ENCODE measurements around the gene IFT27.
"Not testable (repeated sequence)": the region's sequence is repeated elsewhere in the genome, so short reads cannot be mapped to it uniquely, and the experiment has no call there.

The IFT27 gene

DNA sequence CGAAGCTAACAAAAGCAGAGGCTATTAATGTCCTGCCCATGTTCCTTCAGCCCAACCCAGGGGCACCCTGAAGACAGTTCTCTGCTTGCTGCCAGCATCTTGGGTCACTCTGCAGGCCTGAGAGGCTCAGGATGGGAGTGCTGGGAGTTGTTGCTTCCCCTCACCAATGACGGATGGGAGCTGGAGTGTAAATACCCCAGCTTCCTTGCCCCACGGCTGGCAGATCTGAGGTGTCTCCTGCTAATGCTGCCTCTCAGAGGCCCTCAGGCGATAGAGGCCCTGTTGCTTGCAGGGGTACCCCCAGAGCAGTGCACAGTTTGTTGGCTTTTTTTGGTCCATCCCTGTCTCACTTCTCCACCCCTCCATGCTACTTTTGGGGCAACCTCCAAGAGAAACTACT, 32.9 kb downstream of the IFT27 start:
- DNase-seq = no peak

DNA sequence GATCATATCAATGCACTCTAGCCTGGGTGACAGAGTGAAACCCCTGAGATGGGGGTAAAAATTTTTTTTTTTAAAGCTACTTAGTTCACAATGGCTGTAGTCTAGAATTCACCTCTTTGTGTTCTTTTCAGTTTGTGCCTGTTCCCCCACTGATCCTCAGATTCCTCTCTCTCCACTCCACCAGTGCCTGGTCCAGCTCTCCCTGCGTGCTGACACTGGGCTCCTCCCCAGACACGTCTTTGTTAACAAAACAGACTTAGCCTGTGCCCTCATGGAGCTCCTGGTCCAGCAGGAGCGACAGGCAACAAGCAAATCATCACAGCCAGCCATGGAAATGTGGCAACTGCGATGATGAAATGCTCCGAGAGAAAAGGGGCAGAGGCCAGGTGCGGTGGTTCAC, 34.0 kb downstream of the IFT27 start:
- DNase-seq = no peak

DNA sequence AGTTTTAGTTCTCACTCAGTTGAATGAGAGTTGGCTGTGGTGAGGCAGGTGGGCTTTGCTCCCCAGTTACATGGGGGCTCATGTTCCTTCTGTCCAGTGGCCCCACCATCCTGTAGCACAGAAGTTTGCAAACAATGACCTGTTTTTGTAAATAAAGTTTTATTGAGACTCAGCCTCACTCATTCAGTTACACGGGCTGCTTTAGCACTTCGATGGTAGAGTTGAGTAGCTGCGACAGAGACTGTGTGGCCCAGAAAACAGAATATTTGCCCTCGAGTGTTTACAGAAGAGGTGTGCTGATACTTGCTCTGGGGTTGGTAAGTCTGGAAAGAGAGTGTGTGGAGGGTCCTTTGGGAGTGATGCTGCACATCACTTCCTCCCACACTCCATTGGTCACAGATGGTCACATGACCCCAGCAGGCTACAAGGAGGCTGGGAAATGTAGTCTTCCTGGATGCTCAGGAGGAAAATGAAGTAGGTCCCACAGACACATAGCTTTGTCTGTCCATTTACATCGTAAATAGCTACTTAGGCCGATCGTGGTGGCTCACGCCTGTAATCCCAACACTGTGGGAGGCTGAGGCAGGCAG, 34.6 kb downstream of the IFT27 start:
- DNase-seq = peak; percentile 15

DNA sequence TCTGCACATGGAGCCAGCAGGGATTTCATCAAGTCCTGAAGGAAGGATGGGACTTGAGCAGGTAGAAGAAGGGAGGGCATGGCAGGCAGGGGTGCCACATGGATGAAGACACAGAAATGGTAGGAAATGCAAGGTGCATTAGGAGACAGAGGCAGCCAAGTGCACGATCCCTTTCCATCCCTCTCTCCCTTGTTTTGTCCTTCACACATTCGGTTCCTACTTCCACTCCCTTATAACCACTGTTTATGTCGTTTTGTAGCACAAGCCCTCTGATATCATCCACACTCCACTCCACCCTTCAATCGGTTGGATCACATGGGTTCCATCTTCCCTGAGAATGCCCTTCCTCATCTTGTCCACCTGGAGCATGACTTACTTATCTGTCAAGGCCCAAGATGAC, 35.2 kb downstream of the IFT27 start:
- DNase-seq = no peak

DNA sequence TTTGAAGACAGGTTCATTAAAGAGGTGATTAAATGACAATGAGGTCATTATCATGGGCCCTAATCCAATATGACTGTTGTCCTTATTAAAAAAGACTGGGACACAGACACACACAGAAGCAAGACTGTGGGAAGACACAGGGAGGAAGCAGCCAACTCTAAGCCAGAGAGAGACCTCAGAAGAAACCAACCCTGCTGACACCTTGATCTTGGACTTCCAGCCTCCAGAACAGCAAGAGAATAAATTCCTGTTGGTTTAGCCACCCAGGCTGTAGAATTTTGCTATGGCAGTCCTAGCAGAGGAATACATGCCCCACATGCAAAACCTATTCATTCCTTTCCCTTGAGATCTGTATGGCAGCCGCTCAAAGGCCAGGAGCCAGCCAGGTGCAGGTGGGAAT, 36.7 kb downstream of the IFT27 start:
- no peak for DNase-seq

DNA sequence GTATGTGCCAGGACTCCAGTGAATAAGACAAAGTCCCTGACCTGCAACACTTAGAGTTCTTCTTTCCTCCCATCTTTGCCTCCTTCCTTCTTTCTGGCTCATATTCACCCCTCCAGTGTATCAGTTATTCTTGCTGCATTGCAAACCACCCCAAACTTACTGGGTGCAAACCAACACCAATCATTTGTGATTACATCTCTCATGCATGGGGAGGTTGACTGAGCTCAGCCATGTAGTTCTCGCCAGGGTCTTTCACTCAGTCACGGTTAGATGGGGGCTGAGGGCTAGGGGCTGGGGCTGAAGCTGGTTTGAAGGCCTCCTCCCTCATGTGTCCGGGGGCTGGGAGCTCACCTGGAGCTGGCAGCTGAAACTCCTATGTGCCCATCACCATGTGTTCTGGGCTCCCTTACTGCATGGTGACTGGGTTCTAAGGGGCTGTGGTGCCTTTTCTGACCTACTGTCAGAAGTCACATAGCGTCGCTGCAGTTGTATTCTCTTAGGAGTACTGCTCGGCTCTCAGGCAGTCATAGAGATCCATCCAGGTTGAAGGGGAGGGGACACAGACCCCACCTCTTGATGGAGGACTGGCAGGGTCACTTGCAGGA, 37.4 kb downstream of the IFT27 start:
- no peak for DNase-seq

DNA sequence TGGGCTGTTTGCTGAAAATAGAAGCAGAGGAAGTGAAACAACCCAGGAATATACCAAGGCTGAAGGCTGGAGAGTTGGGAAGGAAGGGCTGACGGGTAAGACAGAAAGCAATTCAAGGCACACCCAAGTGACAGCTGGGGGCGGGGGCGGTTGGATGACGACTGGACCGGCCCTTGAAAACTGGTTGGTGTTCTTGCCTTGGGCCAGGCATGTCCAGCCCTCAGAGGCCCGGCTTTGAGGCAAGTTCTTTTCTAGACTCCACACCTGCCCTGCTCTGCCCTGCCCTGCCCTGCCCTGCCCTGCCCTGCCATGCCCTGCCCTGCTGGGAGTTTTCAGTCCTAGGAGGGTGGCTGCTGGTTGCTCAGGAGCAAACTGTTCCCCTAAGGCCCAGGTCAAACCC, 38.1 kb downstream of the IFT27 start:
- no peak for DNase-seq

DNA sequence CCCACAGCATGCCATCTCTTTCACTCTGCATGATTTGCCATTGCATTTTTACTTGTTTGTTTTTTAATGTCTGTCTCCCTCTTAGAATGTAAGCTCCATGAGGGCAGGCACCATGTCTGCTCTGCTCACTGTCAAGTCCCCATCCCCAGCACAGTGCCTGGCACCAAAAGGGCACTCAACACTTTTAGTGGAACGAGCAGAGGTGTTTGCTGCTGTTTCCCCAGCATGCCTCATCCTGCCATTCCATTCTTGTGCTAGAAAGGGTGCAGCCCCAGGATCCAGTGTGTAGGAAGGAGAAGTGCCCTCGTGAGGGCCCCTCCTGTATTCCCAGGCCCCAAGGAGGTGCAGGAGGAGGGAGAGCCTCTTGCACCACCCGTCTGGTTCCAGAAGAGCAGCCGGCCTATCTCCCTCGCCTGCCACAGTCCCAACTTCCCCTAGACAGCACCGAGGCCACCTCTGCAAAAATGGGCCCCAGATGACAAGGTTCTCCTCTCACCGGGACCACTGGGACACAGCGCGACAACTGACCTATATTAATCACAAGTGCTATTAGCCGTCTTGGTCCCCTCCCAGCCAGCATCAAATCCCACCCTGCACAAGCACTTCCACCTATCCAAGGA, 39.1 kb downstream of the IFT27 start:
- DNase-seq = no peak

DNA sequence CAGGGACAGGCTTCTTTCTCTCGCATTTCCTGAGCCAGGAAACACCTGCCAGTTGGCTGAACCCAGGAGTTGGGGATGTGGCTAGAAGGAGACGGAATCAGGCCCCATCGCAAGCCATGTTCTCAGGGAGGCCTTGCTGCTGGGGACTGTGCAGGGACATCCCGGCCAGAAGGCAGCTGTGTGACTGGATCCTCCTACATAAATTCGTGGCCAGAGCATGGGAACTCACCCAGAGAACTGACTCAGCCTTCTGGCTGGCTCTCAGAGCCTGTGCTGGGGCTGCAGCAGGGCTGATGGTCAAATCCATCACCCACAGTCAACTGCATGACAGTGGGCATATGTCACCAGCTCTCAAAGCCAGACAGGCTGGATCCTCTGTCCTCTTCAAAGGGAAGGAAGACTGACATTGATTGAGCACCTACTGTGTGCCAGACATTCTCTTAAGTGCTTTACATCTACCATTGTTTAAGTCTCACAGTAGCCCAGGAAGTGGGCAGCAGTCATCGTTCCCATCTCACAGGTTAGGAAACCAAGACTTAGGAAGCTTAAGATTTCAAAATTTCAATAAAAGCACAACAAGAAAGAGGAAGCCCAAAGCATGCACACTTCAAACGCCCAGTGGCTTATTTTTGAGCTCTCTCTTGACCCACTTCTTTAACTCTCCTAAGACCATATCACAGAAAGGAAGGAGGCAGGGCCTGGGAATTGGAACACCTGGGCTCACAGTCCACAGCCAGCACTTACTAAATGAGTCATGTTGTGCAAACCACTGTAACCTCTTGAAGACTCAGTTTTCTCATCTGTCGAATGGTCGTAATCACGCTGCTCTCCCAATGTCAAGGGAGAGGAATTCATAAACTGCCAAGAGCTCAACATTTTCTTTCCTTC, 41.5 kb downstream of the IFT27 start:
- no peak for DNase-seq

DNA sequence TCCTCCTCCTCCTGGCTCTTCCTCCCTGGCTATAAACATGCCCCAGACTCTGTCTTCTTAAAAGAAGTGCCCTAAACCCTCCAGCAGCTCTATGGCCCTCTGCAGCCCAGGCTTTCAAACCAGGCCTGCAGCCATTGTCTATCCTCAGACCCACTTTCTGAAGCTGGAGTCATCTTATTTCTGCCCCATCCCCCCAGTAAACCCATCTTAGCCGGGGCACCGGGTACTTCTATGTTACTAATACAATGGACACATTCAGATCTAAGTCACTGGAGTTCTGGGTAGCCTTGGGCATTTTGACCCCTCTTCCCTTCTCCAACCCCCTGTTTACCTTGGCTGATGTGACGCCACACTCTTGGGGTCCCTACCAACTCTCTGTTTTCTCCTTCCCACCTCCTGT, 42.6 kb downstream of the IFT27 start:
- DNase-seq = no peak

DNA sequence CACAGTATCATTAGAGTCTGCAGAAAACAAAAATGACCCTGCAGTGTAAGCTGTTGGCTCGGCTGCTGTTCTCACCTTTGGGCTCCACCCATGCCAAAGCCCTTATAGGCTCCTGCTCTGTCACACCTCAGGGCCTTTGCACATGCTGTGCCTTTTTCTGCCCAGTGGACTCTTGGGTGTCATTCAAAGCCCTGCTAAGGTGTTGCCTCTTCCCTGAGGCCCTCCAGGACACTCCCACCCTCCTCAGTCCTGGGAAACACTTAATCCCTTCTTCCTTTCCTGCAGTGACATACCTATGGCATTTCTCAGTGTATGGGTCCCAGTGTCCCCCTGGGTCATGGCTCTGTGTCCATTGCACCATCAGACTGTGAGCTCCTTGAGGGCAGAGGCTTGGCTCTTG, 43.3 kb downstream of the IFT27 start:
- DNase-seq = no peak

DNA sequence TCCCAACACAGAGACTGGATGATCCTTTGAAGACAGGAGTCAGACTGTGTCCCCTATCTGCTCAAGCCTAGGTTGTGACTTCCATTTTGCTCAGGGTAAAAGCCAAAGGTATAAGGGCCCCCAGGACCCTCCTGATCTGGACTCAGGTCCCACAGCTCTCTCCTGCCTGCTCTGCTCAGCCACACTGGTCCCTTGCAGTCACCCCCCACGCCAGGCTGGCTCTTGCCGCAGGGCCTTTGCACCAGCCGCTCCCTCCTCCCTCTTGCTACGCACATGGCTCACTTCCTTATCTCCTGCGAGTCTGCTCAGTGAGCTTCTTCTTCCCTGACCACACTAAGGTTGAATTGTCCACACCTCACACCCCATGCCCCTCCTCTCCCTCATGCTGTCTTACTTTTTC, 44.0 kb downstream of the IFT27 start:
- no peak for DNase-seq

DNA sequence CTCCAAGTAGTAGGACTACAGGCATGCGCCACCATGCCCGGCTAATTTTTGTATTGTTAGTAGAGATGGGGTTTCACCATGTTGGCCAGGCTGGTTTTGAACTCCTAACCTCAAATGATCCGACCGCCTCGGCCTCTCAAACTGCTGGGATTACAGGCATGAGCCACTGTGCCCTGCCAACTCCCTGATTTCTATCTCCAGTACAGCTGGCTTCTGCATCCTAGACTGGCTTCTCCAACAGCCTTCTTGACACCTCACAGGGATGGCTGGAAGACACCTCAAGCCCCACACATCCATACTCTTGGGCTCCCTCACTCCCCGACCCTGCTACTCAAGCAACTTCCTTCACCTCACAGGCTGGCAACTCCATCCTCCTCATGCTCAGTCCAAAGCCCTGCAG, 44.6 kb downstream of the IFT27 start:
- not testable (repeated sequence) for DNase-seq

DNA sequence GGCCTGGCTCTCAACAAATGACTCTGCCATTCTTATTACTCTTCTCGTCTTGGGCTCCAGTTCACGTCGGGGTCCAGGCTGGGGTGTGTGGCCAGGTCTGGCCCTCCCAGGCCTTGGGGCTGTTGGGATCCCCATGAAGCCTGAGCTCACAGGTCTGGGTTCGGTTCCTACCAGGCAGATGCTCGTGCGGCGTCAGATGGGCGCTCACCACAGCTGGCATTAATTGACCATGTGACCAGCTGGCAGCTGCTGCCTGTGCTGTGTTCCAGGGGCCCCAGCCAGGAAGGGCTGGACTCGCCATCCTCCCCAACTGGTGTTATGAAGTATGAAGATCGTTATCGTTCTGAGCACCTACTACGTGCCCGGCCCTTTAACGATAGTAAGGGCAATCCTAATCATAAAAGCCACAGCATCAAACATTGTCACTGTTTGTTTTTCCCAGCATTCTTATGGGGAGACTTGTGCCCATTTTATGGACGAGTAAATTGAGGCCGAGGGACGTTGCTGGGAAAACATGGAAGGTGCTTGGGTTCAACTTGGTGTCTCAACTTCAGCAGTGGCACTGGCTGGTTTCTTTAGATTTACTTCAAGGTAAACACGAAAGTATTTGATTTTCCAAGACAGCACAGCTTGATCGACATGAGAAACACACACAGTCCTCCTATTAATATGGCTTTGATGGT, 45.6 kb downstream of the IFT27 start:
- DNase-seq = no peak

DNA sequence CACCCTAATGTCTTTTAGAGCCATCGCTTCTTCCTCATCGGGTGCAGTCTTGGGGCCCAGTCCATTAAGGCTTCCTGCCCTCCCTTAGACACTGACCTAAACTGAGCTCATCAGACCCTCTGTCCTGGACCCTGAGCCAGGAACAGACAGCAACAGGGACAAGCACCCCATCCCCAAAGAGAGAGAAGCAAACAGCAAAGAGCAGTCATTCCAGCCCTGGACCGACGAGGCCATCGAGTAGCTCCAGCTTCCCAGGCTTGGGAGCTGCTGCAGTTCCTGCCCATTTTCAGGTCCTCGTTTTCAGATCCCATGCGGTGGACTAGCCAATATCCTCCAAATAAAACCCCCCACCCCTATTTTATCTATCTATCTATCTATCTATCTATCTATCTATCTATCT, 46.6 kb downstream of the IFT27 start:
- no peak for DNase-seq

DNA sequence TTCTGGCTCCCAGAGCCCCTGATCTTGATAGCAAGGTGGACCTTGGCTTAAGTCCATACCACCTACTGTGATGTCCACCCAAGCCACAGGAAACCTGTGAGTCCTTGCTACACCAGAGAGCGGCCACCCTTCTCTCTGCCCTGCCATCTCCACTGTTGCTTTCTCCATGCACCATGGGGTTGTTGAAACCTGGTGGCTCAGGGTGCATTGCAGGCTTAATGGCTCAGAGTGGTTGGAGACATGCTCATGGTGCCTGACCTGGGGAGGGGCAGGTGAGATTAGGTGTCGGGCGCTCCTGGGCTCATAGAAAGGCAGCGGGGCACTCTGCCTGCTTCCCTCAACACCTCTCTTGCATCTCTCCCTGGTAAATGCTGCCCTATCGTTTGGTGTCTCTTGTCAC, 47.4 kb downstream of the IFT27 start:
- no peak for DNase-seq

DNA sequence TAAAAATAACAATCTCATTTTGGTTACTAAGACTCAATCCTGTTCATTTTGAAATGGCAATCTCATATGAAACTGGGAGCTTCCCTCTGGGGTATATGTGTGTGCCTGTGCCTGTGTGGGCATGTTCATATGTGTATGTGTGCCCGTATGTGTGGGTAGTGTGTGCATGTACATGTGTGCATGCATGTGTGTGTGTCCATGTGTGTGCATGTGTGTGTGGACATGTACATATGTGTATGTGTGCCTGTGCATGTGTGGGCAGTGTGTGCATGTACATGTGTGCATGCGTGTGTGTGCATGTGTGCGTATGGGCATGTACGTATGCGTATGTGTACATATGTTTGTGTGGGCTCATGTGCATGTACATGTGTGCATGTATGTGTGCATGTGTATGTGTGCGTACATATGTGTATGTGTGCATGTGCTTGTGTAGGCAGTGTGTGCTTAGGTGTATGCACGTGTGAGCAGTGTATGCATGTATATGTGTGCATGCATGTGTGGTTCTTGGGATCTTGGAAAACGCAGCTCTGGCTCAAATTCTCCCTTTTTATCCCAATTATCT, 47.9 kb downstream of the IFT27 start:
- no peak for DNase-seq

DNA sequence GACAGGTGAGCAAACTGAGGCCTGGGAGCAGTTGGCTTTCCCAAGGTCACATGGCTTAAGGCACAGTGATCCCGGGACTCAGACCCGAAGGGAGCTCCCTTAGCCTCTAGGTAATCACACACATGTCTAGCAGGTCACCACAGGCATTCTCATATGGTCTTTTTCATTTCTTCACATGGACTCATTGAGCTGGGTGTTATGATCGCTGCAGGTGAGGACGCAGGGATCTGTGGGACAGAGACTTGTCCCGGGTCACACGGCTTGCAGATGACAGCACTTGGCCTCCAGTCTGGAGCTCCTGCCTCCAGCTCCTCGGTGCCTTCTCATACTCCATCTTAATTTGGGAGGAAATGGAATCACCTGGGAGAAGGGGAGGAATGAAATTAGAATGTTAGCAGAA, 48.8 kb downstream of the IFT27 start:
- no peak for DNase-seq

DNA sequence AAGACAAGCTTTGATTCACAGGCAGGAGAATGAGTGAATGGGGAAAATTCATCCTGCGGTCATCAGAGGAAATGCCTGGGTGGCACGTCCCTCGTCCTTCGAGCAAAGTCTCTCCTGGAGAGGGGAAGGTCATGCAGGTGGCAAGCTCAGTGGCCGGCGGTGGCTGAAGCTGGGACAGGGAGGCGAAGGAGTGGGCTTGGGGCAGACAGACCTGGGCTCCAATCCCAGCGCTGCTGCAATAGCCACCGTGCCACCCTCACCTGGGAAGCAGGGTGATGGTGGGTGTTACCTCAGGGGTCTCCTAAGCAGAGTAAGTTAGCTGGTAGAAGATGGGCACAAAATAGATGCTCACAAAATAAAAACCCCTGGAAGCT, 49.9 kb downstream of the IFT27 start:
- DNase-seq = no peak

DNA sequence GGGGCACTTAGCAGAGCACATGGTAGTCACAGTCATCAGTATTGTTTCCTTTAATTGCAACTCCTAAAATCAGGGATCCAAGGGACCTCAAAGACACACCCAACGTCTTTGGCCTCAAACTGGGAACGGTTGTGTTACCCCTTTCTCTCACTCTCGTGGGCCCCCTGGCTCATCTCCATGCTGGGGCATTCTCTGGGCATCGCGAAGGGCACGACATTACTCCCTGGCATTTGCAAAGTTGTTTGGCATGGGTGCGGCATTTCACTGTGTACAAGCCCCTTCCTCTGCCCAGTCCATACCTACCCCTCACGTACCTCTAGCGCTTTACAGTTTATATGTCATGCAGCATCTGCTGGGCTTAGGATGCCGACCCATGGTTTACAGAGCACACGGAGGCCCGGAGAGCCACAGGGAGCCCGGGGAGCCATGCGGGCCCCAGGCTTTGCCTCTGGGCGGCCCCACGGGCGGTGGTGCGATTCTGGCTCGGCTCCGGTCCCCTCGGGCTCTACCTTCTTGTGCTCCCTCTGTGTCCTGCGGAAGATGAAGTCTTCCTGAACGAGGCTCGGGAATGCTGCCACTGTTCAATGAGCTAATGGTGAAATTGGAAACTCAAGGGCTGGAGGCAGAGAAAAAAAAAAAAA, 50.4 kb downstream of the IFT27 start:
- DNase-seq = no peak

DNA sequence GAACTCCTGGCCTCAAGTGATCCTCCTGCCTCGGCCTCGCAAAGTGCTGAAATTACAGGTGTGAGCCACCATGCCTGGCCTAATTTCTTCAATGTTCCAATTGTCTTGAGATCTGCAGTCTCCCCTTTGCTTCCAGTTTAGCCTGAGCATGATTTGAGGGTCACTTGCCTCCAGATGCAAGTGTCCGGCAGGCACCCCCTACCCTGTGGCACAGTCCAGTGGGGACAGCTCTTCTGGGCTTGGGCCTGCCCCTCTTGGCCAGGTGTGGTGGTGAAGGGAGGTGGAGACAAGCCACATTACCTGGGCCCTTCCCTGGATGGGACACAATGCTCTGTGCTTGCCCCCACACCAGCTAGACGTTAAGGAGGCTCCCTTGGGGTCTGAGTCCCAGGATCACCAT, 51.1 kb downstream of the IFT27 start:
- no peak for DNase-seq

DNA sequence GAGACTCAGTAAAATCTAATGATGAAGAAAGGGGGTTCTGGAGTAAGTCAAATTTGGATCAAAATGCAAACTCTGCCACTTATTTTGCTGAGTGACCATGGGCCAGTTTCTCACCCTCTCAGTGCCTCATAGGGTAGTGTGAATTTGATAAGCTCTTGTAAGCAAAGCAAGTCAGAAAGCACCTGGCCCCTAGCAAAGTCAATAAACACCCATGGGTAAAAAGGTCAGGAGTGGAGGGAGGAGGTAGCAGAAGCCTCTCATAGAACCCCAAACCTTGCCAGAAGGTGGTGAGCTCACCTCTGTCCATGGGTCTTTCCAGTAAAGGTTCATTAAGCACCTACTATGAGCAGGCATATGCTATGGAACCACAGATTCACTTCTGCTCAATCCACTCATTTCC, 53.9 kb downstream of the IFT27 start:
- DNase-seq = no peak

DNA sequence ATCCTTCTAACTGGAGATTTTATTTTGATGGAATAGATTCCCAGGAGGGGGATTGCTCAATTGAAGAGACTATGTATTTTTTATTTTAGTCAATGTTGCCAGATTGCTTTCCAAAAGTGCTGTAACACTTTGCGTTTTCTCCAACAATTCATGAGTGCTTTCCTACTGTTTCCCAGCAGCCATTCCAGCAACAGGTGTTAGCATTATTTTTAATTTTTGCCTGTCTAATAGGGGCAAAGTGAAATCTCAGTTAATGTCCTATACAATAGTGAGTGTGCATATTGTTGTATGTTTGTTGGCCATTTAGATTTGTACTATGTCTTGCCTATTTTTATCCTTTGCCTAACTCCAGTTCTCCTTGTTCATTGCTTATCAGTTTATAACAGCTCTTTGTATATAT, 60.3 kb downstream of the IFT27 start:
- no peak for DNase-seq
